H9 (cell line): ENCODE measurements around the gene ART4. TPM values are rescaled to one million over a fixed set of nuclear protein-coding genes. Genes with fewer than 3 reads are reported as not detected.

Experiments
- DNase-seq: peaks from one replicate; pipeline ENCODE4 v3.0.0-alpha.2; 2017
- H2AFZ ChIP-seq: one replicate; pipeline ENCODE4 v1.6.1; 2013; ENCODE audit warnings: mild to moderate bottlenecking, low read length, control low read depth, moderate library complexity
- H2AK5ac ChIP-seq: 2 replicates; pipeline ENCODE4 v1.6.1; 2013; ENCODE audit warnings: low read length, control low read depth, mixed read lengths; ENCODE audit not compliant: insufficient read length
- H2BK120ac ChIP-seq: one replicate; pipeline ENCODE4 v1.6.1; 2013; ENCODE audit warnings: low read depth, mild to moderate bottlenecking, low read length, control low read depth, inconsistent platforms; ENCODE audit not compliant: poor library complexity, severe bottlenecking
- H2BK12ac ChIP-seq: 2 replicates; pipeline ENCODE4 v1.6.1; 2013; ENCODE audit warnings: low read length, control low read depth, mixed read lengths, low read depth; ENCODE audit not compliant: insufficient read length
- H2BK15ac ChIP-seq: 2 replicates; pipeline ENCODE4 v1.6.1; 2013; ENCODE audit warnings: low read depth, low read length, control low read depth
- H2BK20ac ChIP-seq: one replicate; pipeline ENCODE4 v1.6.1; 2013; ENCODE audit warnings: low read depth, mild to moderate bottlenecking, low read length, control low read depth, inconsistent platforms; ENCODE audit not compliant: poor library complexity, severe bottlenecking
- H2BK5ac ChIP-seq: 2 replicates; pipeline ENCODE4 v1.6.1; 2013; ENCODE audit warnings: low read length, control low read depth, mixed read lengths; ENCODE audit not compliant: insufficient read length
- H3K14ac ChIP-seq: 2 replicates; pipeline ENCODE4 v1.6.1; 2013; ENCODE audit warnings: low read length, control low read depth; ENCODE audit not compliant: insufficient read depth
- H3K18ac ChIP-seq: 2 replicates; pipeline ENCODE4 v1.6.1; 2013; ENCODE audit warnings: low read depth, mild to moderate bottlenecking, mixed read lengths, low read length, control low read depth; ENCODE audit not compliant: insufficient read length
- H3K23ac ChIP-seq: 2 replicates; pipeline ENCODE4 v1.6.1; 2013; ENCODE audit warnings: low read length, control low read depth, mixed read lengths, low read depth; ENCODE audit not compliant: insufficient read length
- H3K23me2 ChIP-seq: 2 replicates; pipeline ENCODE4 v1.6.1; 2013; ENCODE audit warnings: low read depth, mild to moderate bottlenecking, mixed read lengths, low read length, control low read depth; ENCODE audit not compliant: insufficient read length, poor library complexity, severe bottlenecking
- H3K27ac ChIP-seq: 2 replicates; pipeline ENCODE4 v1.5.1; 2013; ENCODE audit warnings: low read length, control low read depth, mixed read lengths, low read depth; ENCODE audit not compliant: insufficient read length
- H3K27me3 ChIP-seq: 2 replicates; pipeline ENCODE4 v1.6.1; 2013; ENCODE audit warnings: low read length, control low read depth, inconsistent platforms; ENCODE audit not compliant: insufficient read depth
- H3K4ac ChIP-seq: 2 replicates; pipeline ENCODE4 v1.6.1; 2013; ENCODE audit warnings: low read depth, mild to moderate bottlenecking, control low read depth, inconsistent platforms, low read length, moderate library complexity
- H3K4me1 ChIP-seq: 2 replicates; pipeline ENCODE4 v1.6.1; 2013; ENCODE audit warnings: low read length, control low read depth, inconsistent platforms; ENCODE audit not compliant: insufficient read depth
- H3K4me2 ChIP-seq: 2 replicates; pipeline ENCODE4 v1.6.1; 2013; ENCODE audit warnings: low read length, control low read depth, mixed read lengths; ENCODE audit not compliant: insufficient read length, insufficient read depth
- H3K56ac ChIP-seq: 2 replicates; pipeline ENCODE4 v1.6.1; 2013; ENCODE audit warnings: low read depth, mild to moderate bottlenecking, mixed read lengths, low read length, control low read depth; ENCODE audit not compliant: insufficient read length
- H3K79me1 ChIP-seq: 2 replicates; pipeline ENCODE4 v1.6.1; 2013; ENCODE audit warnings: low read depth, mild to moderate bottlenecking, moderate library complexity, low read length, control low read depth, inconsistent platforms; ENCODE audit not compliant: insufficient read depth, poor library complexity, severe bottlenecking
- H3K79me2 ChIP-seq: 2 replicates; pipeline ENCODE4 v1.6.1; 2013; ENCODE audit warnings: low read length, control low read depth, inconsistent platforms; ENCODE audit not compliant: insufficient read depth
- H3K9ac ChIP-seq: 2 replicates; pipeline ENCODE4 v1.6.1; 2013; ENCODE audit warnings: low read length, control low read depth, mixed read lengths; ENCODE audit not compliant: insufficient read length; ENCODE audit errors: extremely low read depth
- H3K9me3 ChIP-seq: one replicate; pipeline ENCODE4 v1.6.1; 2013; ENCODE audit warnings: low read depth, low read length, inconsistent platforms; ENCODE audit not compliant: control insufficient read depth
- H3T11ph ChIP-seq: one replicate; pipeline ENCODE4 v1.6.1; 2013; ENCODE audit warnings: mild to moderate bottlenecking, low read length, control low read depth, inconsistent platforms
- H4K20me1 ChIP-seq: one replicate; pipeline ENCODE4 v1.6.1; 2013; ENCODE audit not compliant: control insufficient read depth, insufficient read length, insufficient read depth
- H4K5ac ChIP-seq: 2 replicates; pipeline ENCODE4 v1.6.1; 2013; ENCODE audit warnings: low read depth, mild to moderate bottlenecking, mixed read lengths, low read length, control low read depth; ENCODE audit not compliant: insufficient read length
- H4K8ac ChIP-seq: replicated peaks from 2 replicates; pipeline ENCODE4 v1.6.1; 2013; ENCODE audit warnings: low read length, control low read depth, mixed read lengths, low read depth; ENCODE audit not compliant: insufficient read length
- H4K91ac ChIP-seq: 2 replicates; pipeline ENCODE4 v1.6.1; 2013; ENCODE audit warnings: low read depth, mild to moderate bottlenecking, moderate library complexity, mixed read lengths, low read length, control low read depth; ENCODE audit not compliant: insufficient read length
- H3K27ac Mint-ChIP-seq, 3 experiments: 2 replicates in 2 of 3; 3 replicates in 1 of 3; pipeline ENCODE4 v1.8.0; 2020 to 2021; ENCODE audit warnings: mixed read lengths in 3 of 3, mild to moderate bottlenecking in 1 of 3, moderate library complexity in 1 of 3
- H3K27me3 Mint-ChIP-seq: 2 replicates; pipeline ENCODE4 v1.8.0; 2021; ENCODE audit warnings: low read depth, mild to moderate bottlenecking, moderate library complexity, mixed read lengths
- H3K36me3 Mint-ChIP-seq, 3 experiments: 2 replicates in 2 of 3; 3 replicates in 1 of 3; pipeline ENCODE4 v1.8.0; 2020 to 2021; ENCODE audit warnings: low read depth in 3 of 3, mixed read lengths in 3 of 3; ENCODE audit not compliant: insufficient read depth in 1 of 3
- H3K4me1 Mint-ChIP-seq, 2 experiments: 2 replicates each; pipeline ENCODE4 v1.8.0; 2020; ENCODE audit warnings: mixed read lengths in 2 of 2
- H3K4me3 Mint-ChIP-seq, 2 experiments: 2 replicates in 1 of 2; 3 replicates in 1 of 2; pipeline ENCODE4 v1.8.0; 2020 to 2021; ENCODE audit warnings: mild to moderate bottlenecking in 2 of 2, mixed read lengths in 2 of 2, moderate library complexity in 1 of 2
- H3K9me3 Mint-ChIP-seq, 2 experiments: 2 replicates in 1 of 2; 3 replicates in 1 of 2; pipeline ENCODE4 v1.8.0; 2020; ENCODE audit warnings: mild to moderate bottlenecking in 2 of 2, mixed read lengths in 2 of 2, moderate library complexity in 1 of 2
- CTCF ChIP-seq: fragments of 200-600 bp; sonication (generic); conservative IDR thresholded peaks from 3 replicates; pipeline ENCODE4 v1.8.0; 2021; ENCODE audit warnings: antibody characterized with exemption, mild to moderate bottlenecking
- WGBS: extraction: QIAGEN DNeasy Blood & Tissue Kit; methylation state at CpG from one replicate; pipeline ENCODE4 v1.1.7; 2013; ENCODE audit warnings: missing lambda C conversion rate, low lambda C conversion rate, mixed read lengths; ENCODE audit not compliant: insufficient read length; ENCODE audit errors: extremely low coverage; 5-methylcytosine and 5-hydroxymethylcytosine counted together
- total RNA-seq: library from RNA; stranded (reverse); gene quantifications from 2 replicates; pipeline ENCODE4 v1.2.1, GENCODE V29; 2021

ART4 gene
- total RNA-seq, 1 experiment from 2014 or later, result not detected

- H3K27me3 Mint-ChIP-seq, result no peaks in the 10 kb centered on the region; the same call in 1 of the 2 replicates
- Histone ChIP-seq H3K23ac (no peak overlapping the region), H3K9me3 (no peaks in the 10 kb centered on the region), H2BK120ac (no peak overlapping the region), H2BK5ac (no peak overlapping the region), H3K9ac (no peak overlapping the region), H3K14ac (no peak overlapping the region), H3K18ac (no peak overlapping the region), H2BK15ac (no peak overlapping the region), H3K4ac (no peak overlapping the region), H3K4me2 (no peak overlapping the region), H4K8ac (no peak overlapping the region), H2BK20ac (no peak overlapping the region), H2BK12ac (no peak overlapping the region), H4K20me1 (no peaks in the 10 kb centered on the region), H3K27ac (no peak overlapping the region), H2AK5ac (no peak overlapping the region), H3K23me2 (no peaks in the 10 kb centered on the region), H3K27me3 (no peaks in the 10 kb centered on the region), H4K5ac (no peak overlapping the region), H3K79me1 (no peaks in the 10 kb centered on the region), H3K56ac (no peak overlapping the region), H3T11ph (no peak overlapping the region), H2AFZ (no peak overlapping the region), H3K79me2 (no peaks in the 10 kb centered on the region), H3K4me1 (no peaks in the 10 kb centered on the region), H4K91ac (no peak overlapping the region)
- H3K4me1 Mint-ChIP-seq, result no peaks in the 10 kb centered on the region
- H3K36me3 Mint-ChIP-seq, result no peaks in the 10 kb centered on the region
- no peak for TF ChIP-seq CTCF
- H3K4me3 Mint-ChIP-seq, result no peak overlapping the region
- H3K9me3 Mint-ChIP-seq, result no peaks in the 10 kb centered on the region
- no CpG with 5 or more reads among the region's 2 CpGs for WGBS
- no peak overlapping the region for H3K27ac Mint-ChIP-seq
- no peak for DNase-seq
Observed at GRCh38 chr12:14876833-14877232, 33.5 kb upstream of the ART4 start.
